ENCODE measurements around the gene CSRNP3.
"Not testable (repeated sequence)": the region's sequence is repeated elsewhere in the genome, so short reads cannot be mapped to it uniquely, and the experiment has no call there.

CSRNP3 gene

DNA sequence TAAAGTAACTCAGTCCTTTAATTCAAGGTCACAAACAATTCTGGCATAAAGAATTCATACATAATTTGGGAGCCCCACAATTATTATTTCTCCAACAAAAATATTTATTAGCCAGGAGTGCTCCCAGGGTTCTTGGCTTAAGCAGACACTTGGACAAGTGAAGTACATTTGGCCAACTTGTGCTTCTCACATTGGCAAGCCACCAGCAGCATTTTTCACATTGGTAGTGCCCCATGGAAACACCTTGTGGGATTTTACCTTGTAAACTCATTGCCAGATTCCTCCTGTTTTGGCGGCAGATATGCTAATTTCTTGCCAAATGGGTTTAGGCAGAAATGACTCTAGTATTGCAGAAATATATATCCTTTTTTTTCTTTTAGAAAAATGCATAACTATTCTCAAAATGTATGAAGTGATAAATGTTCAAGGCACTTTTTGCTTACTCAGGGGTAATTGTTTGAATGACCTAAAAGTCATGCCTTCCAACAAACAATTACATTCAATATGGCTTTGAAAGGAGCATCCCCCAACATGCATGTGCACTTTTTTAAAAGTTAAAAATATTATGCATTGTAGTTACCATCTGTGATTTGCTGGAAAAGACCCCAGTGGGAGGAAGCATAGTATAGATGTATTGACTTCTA is 113.5 kb downstream of the CSRNP3 start:
- TF ChIP-seq, protein P1, sequence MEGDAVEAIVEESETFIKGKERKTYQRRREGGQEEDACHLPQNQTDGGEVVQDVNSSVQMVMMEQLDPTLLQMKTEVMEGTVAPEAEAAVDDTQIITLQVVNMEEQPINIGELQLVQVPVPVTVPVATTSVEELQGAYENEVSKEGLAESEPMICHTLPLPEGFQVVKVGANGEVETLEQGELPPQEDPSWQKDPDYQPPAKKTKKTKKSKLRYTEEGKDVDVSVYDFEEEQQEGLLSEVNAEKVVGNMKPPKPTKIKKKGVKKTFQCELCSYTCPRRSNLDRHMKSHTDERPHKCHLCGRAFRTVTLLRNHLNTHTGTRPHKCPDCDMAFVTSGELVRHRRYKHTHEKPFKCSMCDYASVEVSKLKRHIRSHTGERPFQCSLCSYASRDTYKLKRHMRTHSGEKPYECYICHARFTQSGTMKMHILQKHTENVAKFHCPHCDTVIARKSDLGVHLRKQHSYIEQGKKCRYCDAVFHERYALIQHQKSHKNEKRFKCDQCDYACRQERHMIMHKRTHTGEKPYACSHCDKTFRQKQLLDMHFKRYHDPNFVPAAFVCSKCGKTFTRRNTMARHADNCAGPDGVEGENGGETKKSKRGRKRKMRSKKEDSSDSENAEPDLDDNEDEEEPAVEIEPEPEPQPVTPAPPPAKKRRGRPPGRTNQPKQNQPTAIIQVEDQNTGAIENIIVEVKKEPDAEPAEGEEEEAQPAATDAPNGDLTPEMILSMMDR (IDR thresholded peaks at IDR 0.05; ENCODE audit: borderline replicate concordance, control extremely low read depth, extremely low read depth, insufficient read depth, missing control alignments), result no peak

DNA sequence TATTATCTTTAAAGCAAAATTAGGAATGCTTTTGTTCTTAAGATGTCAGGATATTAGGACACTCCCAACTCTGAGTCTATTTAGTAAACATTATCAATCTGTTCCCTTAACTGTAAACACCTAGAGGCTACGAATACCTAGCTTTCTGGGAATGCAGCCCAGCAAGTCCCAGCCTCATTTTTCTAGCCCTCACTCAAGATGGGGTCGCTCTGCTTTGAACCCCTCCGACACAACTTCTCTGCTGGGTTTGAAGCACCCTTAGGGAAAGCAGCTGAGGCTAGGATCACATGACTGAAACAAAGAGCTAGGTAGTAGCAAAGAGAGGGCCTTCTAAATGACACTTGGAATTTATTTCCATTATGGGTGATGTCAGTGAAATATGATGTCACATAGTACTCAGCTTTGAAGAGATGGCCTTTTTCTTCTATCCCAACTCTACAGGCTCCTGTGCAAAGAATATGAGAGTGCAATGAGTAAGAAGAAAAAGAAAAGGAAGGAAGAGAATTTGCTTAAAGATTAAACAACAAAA is 114.7 kb downstream of the CSRNP3 start:
- TF ChIP-seq, protein P1 (IDR thresholded peaks at IDR 0.05; ENCODE audit: borderline replicate concordance, control extremely low read depth, extremely low read depth, insufficient read depth, missing control alignments), result no peak
- in situ Hi-C loops (cut with MboI; ENCODE audit: low sequenced_read_pairs, unreplicated experiment), result no loop called here
- no peak for DNase-seq (ENCODE audit: low spot score)

More for the DNA sequence above, 113.5 kb downstream of the CSRNP3 start:
- in situ Hi-C loops (cut with MboI; ENCODE audit: low sequenced_read_pairs, unreplicated experiment), result no loop called here
- DNase-seq (ENCODE audit: low spot score), result no peak

DNA sequence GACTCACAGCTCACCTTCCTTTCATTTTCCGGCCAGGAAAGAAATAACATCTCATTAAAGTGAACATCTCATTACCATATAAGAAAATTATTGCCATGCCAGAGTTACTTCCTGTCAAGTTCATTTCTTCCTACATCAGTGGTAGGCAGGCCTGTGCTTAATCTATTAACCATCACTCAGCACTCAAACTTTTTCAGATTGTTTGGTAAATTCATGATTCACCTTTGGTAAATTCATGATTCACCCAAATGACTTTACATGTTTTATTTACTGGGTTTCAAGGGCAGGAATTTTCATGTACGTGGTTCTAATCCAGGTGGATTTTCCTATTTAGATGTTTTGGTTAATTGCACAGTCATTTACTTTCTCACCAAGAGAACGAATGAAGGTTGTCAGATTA is 116.5 kb downstream of the CSRNP3 start:
- no peak for DNase-seq (ENCODE audit: low spot score)
- TF ChIP-seq, protein P1 (IDR thresholded peaks at IDR 0.05; ENCODE audit: borderline replicate concordance, control extremely low read depth, extremely low read depth, insufficient read depth, missing control alignments), result no peak
- in situ Hi-C loops (cut with MboI; ENCODE audit: low sequenced_read_pairs, unreplicated experiment), result no loop called here

DNA sequence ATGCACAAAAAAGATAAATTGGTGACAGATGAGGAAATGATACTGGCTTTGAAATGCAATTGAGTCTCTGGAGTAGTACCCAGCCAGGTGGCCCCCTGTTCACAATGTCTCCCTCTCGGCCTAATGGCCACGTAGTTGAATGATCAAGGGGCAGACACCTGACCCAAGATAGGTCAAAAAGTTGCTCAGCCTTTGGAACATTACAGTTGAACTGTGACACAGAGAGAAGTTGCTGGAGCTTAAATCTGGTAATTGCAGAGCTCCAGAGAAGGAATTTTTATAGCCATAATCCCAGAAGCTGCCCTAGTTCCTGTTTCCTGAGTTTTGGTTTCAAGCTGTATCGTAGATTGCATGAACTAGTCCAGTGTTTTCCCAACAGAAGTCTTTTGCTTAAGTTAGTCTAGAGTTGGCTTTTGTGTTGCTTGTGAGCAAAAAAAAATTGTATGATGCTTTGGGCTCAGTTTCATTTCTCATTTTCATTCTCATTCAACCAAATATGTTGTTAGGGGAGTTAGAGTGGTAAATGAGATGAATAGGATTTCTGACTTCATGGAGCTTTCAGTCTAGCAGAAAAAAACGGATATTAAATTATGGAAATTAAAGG is 117.9 kb downstream of the CSRNP3 start:
- in situ Hi-C loops (cut with MboI; ENCODE audit: low sequenced_read_pairs, unreplicated experiment), result no loop called here
- TF ChIP-seq, protein P1 (IDR thresholded peaks at IDR 0.05; ENCODE audit: borderline replicate concordance, control extremely low read depth, extremely low read depth, insufficient read depth, missing control alignments), result no peak
- no peak for DNase-seq (ENCODE audit: low spot score)

DNA sequence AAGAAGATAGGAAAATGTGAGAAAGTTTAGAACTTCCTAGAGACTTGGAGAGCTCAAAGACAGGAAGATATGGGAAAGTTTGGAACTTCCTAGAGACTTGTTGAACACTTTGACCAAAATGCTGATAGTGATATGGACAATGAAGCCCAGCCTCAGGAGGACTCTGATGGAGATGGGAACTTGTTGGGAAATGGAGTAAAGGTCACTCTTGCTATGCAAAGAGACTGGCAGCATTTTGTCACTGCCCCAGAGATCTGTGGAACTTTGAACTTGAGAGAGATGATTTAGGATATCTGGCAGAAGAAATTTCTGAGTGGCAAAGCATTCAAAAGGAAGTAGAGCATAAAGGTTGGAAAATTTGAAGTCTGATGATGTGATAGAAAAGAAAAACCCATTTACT is 121.5 kb downstream of the CSRNP3 start:
- DNase-seq (ENCODE audit: low spot score), result not testable (repeated sequence)

DNA sequence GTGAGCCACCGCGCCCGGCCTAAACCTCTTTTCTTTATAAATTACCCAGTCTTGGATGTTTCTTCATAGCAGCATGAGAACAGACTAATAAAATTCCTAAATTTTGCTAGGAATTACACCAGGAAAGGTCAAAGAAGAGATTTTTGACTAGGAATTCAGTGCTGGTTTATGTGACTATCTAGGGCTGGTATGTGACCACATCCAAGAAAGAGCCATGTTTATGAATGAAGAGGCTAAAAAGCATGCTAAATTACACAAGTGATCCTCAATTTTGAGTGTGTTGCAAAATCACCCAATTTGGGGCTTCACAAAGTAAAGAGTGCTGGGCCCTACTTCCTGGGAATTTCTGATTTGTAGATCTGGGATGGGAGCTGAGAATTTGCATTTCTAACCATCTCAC is 123.6 kb downstream of the CSRNP3 start:
- in situ Hi-C loops (cut with MboI; ENCODE audit: low sequenced_read_pairs, unreplicated experiment), result no loop called here
- TF ChIP-seq, protein P1 (IDR thresholded peaks at IDR 0.05; ENCODE audit: borderline replicate concordance, control extremely low read depth, extremely low read depth, insufficient read depth, missing control alignments), result no peak
- no peak for DNase-seq (ENCODE audit: low spot score)

More for the DNA sequence above, 121.5 kb downstream of the CSRNP3 start:
- in situ Hi-C loops (cut with MboI; ENCODE audit: low sequenced_read_pairs, unreplicated experiment), result not testable (repeated sequence)

DNA sequence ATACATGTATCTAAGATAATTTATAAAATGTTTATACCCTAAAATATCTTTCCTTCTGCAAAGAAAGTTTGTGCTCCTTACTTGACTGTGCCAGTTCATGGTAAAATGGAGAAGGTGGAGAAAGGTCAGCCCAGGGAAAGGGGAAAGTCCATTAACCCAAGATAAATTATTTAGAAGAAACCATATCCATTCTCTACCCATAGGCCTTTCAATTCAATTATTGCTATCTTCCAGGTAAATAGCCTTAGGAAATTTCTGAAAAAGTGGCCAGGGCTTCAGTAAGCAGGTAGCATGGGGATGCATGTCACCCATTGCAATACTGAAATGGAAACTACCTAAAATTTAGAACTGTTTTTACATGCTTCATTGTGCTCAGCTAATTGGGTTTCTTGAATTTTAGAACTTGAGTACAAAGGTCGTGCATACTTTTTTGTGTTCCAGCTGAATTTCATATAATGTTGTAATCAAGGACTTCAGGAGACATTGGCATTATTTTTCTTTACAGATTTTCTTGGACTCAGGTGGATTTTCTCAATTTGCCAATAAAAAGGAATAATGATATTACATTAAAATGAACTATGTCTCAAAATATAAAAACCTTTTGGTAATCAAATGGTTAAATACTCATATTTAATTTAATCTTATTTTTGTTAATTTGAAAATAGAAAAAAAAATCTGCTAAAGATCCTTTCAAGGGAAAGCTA is 124.9 kb downstream of the CSRNP3 start:
- TF ChIP-seq, protein P1 (IDR thresholded peaks at IDR 0.05; ENCODE audit: borderline replicate concordance, control extremely low read depth, extremely low read depth, insufficient read depth, missing control alignments), result no peak
- in situ Hi-C loops (cut with MboI; ENCODE audit: low sequenced_read_pairs, unreplicated experiment), result no loop called here
- no peak for DNase-seq (ENCODE audit: low spot score)
